Measurements from ENCODE around the gene RETN.

DNA sequence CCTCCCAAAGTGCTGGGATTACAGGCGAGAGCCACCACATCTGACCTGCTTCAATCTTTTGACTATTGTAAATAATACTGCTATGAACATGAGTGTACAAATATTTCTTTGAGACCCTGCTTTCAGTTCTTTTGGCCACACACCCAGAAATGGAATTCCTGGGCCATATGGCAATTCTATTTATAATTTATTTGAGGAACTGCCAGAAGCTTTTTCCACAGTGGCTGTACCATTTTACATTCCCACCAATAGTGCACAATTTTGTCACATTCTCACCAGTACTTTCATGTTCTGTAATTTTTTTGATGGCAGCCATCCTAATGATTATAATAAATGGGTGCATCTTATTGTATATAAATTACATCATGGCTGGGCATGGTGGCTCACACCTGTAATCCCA, 46.8 kb downstream of the RETN start:
- no peak for TF ChIP-seq TAF1 (IDR thresholded peaks at IDR 0.05; ENCODE audit: borderline replicate concordance, low read depth, low read length)
- TF ChIP-seq POLR2AphosphoS5 (IDR thresholded peaks at IDR 0.05; ENCODE audit: low read depth, low read length): no peak
- TF ChIP-seq, protein P1, sequence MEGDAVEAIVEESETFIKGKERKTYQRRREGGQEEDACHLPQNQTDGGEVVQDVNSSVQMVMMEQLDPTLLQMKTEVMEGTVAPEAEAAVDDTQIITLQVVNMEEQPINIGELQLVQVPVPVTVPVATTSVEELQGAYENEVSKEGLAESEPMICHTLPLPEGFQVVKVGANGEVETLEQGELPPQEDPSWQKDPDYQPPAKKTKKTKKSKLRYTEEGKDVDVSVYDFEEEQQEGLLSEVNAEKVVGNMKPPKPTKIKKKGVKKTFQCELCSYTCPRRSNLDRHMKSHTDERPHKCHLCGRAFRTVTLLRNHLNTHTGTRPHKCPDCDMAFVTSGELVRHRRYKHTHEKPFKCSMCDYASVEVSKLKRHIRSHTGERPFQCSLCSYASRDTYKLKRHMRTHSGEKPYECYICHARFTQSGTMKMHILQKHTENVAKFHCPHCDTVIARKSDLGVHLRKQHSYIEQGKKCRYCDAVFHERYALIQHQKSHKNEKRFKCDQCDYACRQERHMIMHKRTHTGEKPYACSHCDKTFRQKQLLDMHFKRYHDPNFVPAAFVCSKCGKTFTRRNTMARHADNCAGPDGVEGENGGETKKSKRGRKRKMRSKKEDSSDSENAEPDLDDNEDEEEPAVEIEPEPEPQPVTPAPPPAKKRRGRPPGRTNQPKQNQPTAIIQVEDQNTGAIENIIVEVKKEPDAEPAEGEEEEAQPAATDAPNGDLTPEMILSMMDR (IDR thresholded peaks at IDR 0.05): no peak
- TF ChIP-seq RAD21 (IDR thresholded peaks at IDR 0.05; ENCODE audit: low read length): no peak
- TF ChIP-seq RFX5 (IDR thresholded peaks at IDR 0.05; ENCODE audit: low read length): no peak
- no peak for TF ChIP-seq FOXJ3 (CRISPR knock-in tag; IDR thresholded peaks at IDR 0.05)
- TF ChIP-seq REST (IDR thresholded peaks at IDR 0.05; ENCODE audit: low read depth, low read length): no peak
- no peak for TF ChIP-seq JUND (IDR thresholded peaks at IDR 0.05)
- TF ChIP-seq YY1 (IDR thresholded peaks at IDR 0.05; ENCODE audit: low read depth): no peak
- TF ChIP-seq RXRA (IDR thresholded peaks at IDR 0.05; ENCODE audit: borderline replicate concordance, low read depth): no peak
- TF ChIP-seq MAX (IDR thresholded peaks at IDR 0.05; ENCODE audit: low read depth): no peak
- TF ChIP-seq EZH2phosphoT487 (IDR thresholded peaks at IDR 0.05; ENCODE audit: borderline replicate concordance, low read depth): no peak
- no peak for TF ChIP-seq EP300 (IDR thresholded peaks at IDR 0.05; ENCODE audit: borderline replicate concordance in 1 of 2, low read depth in 1 of 2, low read length in 1 of 2)

Measured in SK-N-SH (cell line).